ENCODE data around the gene KLF2.

Gene KLF2

DNA sequence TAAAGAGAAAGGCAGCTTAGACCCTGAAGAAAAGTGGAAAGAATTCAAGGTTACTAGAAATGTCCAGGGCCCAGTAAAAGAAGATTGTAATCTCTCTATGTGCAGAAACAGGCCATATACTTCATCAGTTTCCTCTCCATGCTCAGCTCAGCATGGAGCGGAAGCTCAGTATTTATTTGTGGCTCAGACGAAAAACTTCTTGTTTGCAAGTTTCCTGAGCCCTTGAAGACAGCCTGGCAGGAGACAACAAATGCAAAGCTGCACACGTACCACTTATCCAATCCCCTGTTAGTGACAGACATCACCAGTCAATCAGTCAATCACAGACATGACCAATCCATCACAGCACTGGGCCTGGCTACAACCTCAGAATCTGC is 8.1 kb upstream of the KLF2 start:
- no peaks in the 10 kb centered on the region for H3K9me3 ChIP-seq (ENCODE audit: control insufficient read depth, low read length)
- H3K4me3 ChIP-seq (ENCODE audit: low read length): no peak overlapping the region
- H3K9ac ChIP-seq (ENCODE audit: low read length): no peak overlapping the region

GRCh38 chr19:16319481-16319880 is 5.1 kb upstream of the KLF2 start:
- Histone ChIP-seq H3K9ac (ENCODE audit: low read length) (no peak overlapping the region), H3K9me3 (ENCODE audit: control insufficient read depth, low read length) (no peaks in the 10 kb centered on the region), H3K27me3 (ENCODE audit: control insufficient read depth, insufficient read depth, low read length) (no peaks in the 10 kb centered on the region), H3K36me3 (ENCODE audit: control insufficient read depth, insufficient read depth, low read length) (no peaks in the 10 kb centered on the region), H3K4me1 (ENCODE audit: control insufficient read depth, insufficient read depth, low read length) (peaks cover 28% of the 10 kb centered on the region), H3K4me3 (ENCODE audit: low read length) (no peak overlapping the region)

More for the DNA sequence above, 8.1 kb upstream of the KLF2 start:
- Histone ChIP-seq H3K4me1 (ENCODE audit: control insufficient read depth, insufficient read depth, low read length) (peaks cover 13% of the 10 kb centered on the region), H3K27me3 (ENCODE audit: control insufficient read depth, insufficient read depth, low read length) (no peaks in the 10 kb centered on the region), H3K36me3 (ENCODE audit: control insufficient read depth, insufficient read depth, low read length) (no peaks in the 10 kb centered on the region)

DNA sequence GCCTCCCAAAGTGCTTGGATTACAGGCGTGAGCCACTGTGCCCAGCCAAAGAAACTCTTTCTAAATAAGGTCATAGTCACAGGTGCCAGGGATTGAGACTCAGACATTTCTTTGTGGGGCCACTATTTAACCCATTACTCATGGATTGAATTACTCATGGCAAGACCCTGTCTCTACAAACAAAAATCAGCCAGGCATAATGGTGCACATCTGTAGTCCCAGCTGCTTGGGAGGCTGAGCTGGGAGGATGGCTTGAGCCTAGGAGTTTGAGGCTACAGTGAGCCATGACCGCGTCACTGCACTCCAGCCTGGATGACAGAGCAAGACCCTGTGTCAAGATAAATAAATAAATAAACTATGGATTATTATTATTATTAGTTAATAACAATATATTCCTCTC is 3.6 kb upstream of the KLF2 start:
- Histone ChIP-seq H3K36me3 (ENCODE audit: control insufficient read depth, insufficient read depth, low read length) (peaks cover 4% of the 10 kb centered on the region), H3K27me3 (ENCODE audit: control insufficient read depth, insufficient read depth, low read length) (no peaks in the 10 kb centered on the region)

GRCh38 chr19:16325161-16325527 is 518 bp downstream of the KLF2 start:
- H3K4me1 ChIP-seq (ENCODE audit: control insufficient read depth, insufficient read depth, low read length): peaks cover 34% of the 10 kb centered on the region
- H3K36me3 ChIP-seq (ENCODE audit: control insufficient read depth, insufficient read depth, low read length): peaks cover 30% of the 10 kb centered on the region
- no peaks in the 10 kb centered on the region for H3K27me3 ChIP-seq (ENCODE audit: control insufficient read depth, insufficient read depth, low read length)
- H3K9ac ChIP-seq (ENCODE audit: low read length): peak overlapping the region; percentile 85
- no peaks in the 10 kb centered on the region for H3K9me3 ChIP-seq (ENCODE audit: control insufficient read depth, low read length)
- no peak overlapping the region for H3K4me3 ChIP-seq (ENCODE audit: low read length)

More for the DNA sequence above, 3.6 kb upstream of the KLF2 start:
- no peaks in the 10 kb centered on the region for H3K9me3 ChIP-seq (ENCODE audit: control insufficient read depth, low read length)
- no peak overlapping the region for H3K9ac ChIP-seq (ENCODE audit: low read length)
- no peak overlapping the region for H3K4me3 ChIP-seq (ENCODE audit: low read length)
- H3K4me1 ChIP-seq (ENCODE audit: control insufficient read depth, insufficient read depth, low read length): peaks cover 22% of the 10 kb centered on the region

DNA sequence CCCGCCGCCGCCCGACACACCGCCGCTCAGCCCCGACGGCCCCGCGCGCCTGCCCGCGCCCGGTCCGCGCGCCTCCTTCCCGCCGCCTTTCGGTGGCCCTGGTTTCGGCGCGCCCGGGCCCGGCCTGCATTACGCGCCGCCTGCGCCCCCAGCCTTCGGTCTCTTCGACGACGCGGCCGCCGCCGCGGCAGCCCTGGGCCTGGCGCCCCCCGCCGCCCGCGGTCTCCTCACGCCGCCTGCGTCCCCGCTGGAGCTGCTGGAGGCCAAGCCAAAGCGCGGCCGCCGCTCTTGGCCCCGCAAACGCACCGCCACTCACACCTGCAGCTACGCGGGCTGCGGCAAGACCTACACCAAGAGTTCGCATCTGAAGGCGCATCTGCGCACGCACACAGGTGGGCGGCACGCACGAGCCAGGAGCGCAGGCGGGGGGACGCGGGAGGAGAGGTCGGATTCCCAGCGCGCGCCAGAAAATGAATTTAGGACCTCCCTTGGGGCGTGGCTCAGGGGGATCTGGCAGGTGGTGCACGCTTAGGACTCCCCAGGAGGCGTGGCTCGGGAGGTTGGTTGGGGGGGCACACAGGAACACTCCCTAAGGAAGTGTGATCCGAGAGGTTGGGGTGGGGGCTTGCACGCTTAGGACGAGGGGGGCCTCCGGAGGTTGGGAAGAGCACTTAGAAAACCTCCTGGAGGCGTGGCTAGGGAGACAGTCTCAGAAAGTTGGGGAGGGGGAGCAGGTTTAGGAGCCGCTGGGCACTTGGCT is 1.2 kb downstream of the KLF2 start:
- peak overlapping the region; percentile 100 for H3K9ac ChIP-seq (ENCODE audit: low read length)
- peak overlapping the region; percentile 87 for H3K4me3 ChIP-seq (ENCODE audit: low read length)
- no peaks in the 10 kb centered on the region for H3K9me3 ChIP-seq (ENCODE audit: control insufficient read depth, low read length)
- peaks cover 30% of the 10 kb centered on the region for H3K36me3 ChIP-seq (ENCODE audit: control insufficient read depth, insufficient read depth, low read length)
- H3K27me3 ChIP-seq (ENCODE audit: control insufficient read depth, insufficient read depth, low read length): no peaks in the 10 kb centered on the region
- H3K4me1 ChIP-seq (ENCODE audit: control insufficient read depth, insufficient read depth, low read length): peaks cover 39% of the 10 kb centered on the region

GRCh38 chr19:16326401-16327168 is 2.0 kb downstream of the KLF2 start:
- Histone ChIP-seq H3K9me3 (ENCODE audit: control insufficient read depth, low read length) (no peaks in the 10 kb centered on the region), H3K36me3 (ENCODE audit: control insufficient read depth, insufficient read depth, low read length) (peaks cover 30% of the 10 kb centered on the region), H3K4me3 (ENCODE audit: low read length) (peak overlapping the region; percentile 87), H3K27me3 (ENCODE audit: control insufficient read depth, insufficient read depth, low read length) (no peaks in the 10 kb centered on the region), H3K9ac (ENCODE audit: low read length) (peak overlapping the region; percentile 100), H3K4me1 (ENCODE audit: control insufficient read depth, insufficient read depth, low read length) (peaks cover 44% of the 10 kb centered on the region)

GRCh38 chr19:16327169-16327475 is 2.5 kb downstream of the KLF2 start:
- H3K9me3 ChIP-seq (ENCODE audit: control insufficient read depth, low read length): no peaks in the 10 kb centered on the region
- peaks cover 44% of the 10 kb centered on the region for H3K4me1 ChIP-seq (ENCODE audit: control insufficient read depth, insufficient read depth, low read length)
- H3K27me3 ChIP-seq (ENCODE audit: control insufficient read depth, insufficient read depth, low read length): no peaks in the 10 kb centered on the region
- peak overlapping the region; percentile 87 for H3K4me3 ChIP-seq (ENCODE audit: low read length)
- H3K9ac ChIP-seq (ENCODE audit: low read length): peak overlapping the region; percentile 100
- peaks cover 30% of the 10 kb centered on the region for H3K36me3 ChIP-seq (ENCODE audit: control insufficient read depth, insufficient read depth, low read length)

GRCh38 chr19:16327501-16327900 is 2.9 kb downstream of the KLF2 start:
- Histone ChIP-seq H3K9ac (ENCODE audit: low read length) (peak overlapping the region; percentile 100), H3K4me1 (ENCODE audit: control insufficient read depth, insufficient read depth, low read length) (peaks cover 41% of the 10 kb centered on the region), H3K9me3 (ENCODE audit: control insufficient read depth, low read length) (no peaks in the 10 kb centered on the region), H3K4me3 (ENCODE audit: low read length) (peak overlapping the region; percentile 87), H3K36me3 (ENCODE audit: control insufficient read depth, insufficient read depth, low read length) (peaks cover 30% of the 10 kb centered on the region), H3K27me3 (ENCODE audit: control insufficient read depth, insufficient read depth, low read length) (no peaks in the 10 kb centered on the region)

DNA sequence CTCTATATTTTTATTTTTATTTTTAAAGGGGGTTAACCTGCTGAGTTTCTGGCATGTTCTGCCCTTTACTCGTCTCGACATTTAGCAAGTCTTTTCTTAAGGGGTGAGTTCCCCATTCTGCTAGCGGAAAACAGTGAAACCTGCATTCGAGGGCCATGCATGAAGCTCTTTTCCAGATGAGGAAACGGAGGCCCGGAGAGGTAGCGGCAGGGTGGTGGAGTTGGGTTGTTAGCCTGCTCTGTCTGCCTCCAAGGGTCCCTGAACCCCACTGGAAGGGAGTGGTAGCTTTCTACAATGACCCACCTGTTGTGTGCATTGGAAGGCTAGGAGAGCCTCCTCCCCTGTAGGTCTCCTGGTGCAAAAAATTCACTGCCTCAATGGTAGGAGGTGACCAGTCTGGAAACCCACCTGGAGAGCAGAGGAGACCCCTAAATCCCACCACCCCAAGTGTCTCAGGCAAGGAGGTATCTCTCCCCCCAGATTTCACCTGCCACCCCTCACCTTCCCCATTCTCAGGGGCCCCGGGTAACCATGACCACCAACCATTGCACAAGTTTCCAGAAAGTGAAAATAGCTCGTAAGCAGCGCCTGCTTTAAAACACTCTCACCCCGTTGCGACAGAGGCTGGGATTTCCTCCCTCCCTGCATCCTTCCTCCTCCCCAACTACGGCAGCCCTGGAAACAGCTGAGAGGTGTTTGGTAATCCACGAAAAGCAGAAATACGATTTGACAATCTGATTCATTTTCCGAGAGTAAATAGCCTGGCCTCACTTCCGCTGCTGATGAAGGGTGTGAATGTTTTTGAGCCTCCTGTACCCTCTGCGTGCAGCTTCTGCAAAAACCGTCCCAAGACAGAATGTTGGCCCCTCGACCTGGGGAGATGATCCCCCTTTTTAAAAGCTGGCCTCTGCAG is 3.5 kb downstream of the KLF2 start:
- H3K9ac ChIP-seq (ENCODE audit: low read length): peak overlapping the region; percentile 100
- H3K36me3 ChIP-seq (ENCODE audit: control insufficient read depth, insufficient read depth, low read length): peaks cover 30% of the 10 kb centered on the region
- H3K27me3 ChIP-seq (ENCODE audit: control insufficient read depth, insufficient read depth, low read length): no peaks in the 10 kb centered on the region
- H3K9me3 ChIP-seq (ENCODE audit: control insufficient read depth, low read length): no peaks in the 10 kb centered on the region
- H3K4me3 ChIP-seq (ENCODE audit: low read length): peak overlapping the region; percentile 87
- peaks cover 36% of the 10 kb centered on the region for H3K4me1 ChIP-seq (ENCODE audit: control insufficient read depth, insufficient read depth, low read length)

DNA sequence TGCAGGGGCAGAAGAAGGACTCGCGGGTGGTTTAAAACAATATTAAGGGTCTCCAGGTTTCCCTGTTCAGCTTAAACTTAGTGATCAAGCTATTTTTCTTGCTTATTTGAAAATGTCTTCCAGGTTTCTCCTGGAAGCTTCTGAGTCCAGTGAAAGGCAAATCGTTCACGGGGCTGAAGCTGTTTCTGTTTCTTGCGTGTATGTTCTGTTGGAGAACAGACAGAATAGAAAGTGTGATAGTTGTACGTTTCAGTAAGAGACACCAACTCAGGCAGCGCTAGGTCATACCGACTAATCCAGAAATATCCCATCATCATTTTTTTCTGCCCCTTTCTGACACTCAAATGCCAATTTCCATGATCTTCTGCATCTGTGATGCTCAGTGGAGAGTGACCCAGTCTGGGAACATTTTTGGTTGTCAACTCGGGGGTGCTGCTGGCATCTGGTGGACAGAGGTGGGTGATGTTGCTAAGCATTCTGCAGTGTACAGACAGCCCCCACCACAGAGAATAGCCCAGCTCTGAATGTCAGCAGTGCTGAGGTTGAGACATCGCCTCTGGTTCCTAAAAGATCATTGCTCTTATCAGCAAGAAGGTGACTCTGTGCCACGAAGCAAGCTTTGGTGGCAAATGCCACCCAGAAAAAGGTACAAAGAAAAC is 4.3 kb downstream of the KLF2 start:
- H3K36me3 ChIP-seq (ENCODE audit: control insufficient read depth, insufficient read depth, low read length): peaks cover 30% of the 10 kb centered on the region
- H3K27me3 ChIP-seq (ENCODE audit: control insufficient read depth, insufficient read depth, low read length): no peaks in the 10 kb centered on the region
- no peaks in the 10 kb centered on the region for H3K9me3 ChIP-seq (ENCODE audit: control insufficient read depth, low read length)
- H3K4me3 ChIP-seq (ENCODE audit: low read length): no peak overlapping the region
- H3K4me1 ChIP-seq (ENCODE audit: control insufficient read depth, insufficient read depth, low read length): peaks cover 32% of the 10 kb centered on the region
- peak overlapping the region; percentile 100 for H3K9ac ChIP-seq (ENCODE audit: low read length)

- Histone ChIP-seq H3K4me3 (ENCODE audit: low read length) (no peak overlapping the region), H3K36me3 (ENCODE audit: control insufficient read depth, insufficient read depth, low read length) (peaks cover 30% of the 10 kb centered on the region), H3K4me1 (ENCODE audit: control insufficient read depth, insufficient read depth, low read length) (peaks cover 29% of the 10 kb centered on the region), H3K9ac (ENCODE audit: low read length) (no peak overlapping the region), H3K9me3 (ENCODE audit: control insufficient read depth, low read length) (no peaks in the 10 kb centered on the region), H3K27me3 (ENCODE audit: control insufficient read depth, insufficient read depth, low read length) (no peaks in the 10 kb centered on the region)
Observed at GRCh38 chr19:16330368-16330801, 5.8 kb downstream of the KLF2 start.

Data from mucosa of stomach (tissue), 1 donor.